Upper lobe of right lung (tissue), 1 donor: ENCODE data around the gene TEX14. TPM values are rescaled to one million over a fixed set of nuclear protein-coding genes. Genes with fewer than 3 reads are reported as not detected.

ENCODE experiments used
- ATAC-seq: fragments of 200-7000 bp; cut with Tn5 transposase; one replicate; pipeline ENCODE4 v1.9.1; 2020; ENCODE audit warnings: mild to moderate bottlenecking, moderate library complexity
- DNase-seq: peaks from one replicate; pipeline ENCODE4 v3.0.0-alpha.2; 2020
- H3K27ac ChIP-seq: fragments of 200-600 bp; one replicate; pipeline ENCODE4 v1.8.0; 2022
- H3K27me3 ChIP-seq: fragments of 200-600 bp; one replicate; pipeline ENCODE4 v1.8.0; 2022; ENCODE audit warnings: mild to moderate bottlenecking
- H3K36me3 ChIP-seq: fragments of 200-600 bp; one replicate; pipeline ENCODE4 v1.8.0; 2022
- H3K4me1 ChIP-seq: fragments of 200-600 bp; one replicate; pipeline ENCODE4 v1.8.0; 2022
- H3K4me3 ChIP-seq: fragments of 200-600 bp; one replicate; pipeline ENCODE4 v1.8.0; 2022; ENCODE audit warnings: mild to moderate bottlenecking
- H3K9me3 ChIP-seq: fragments of 200-600 bp; one replicate; pipeline ENCODE4 v1.8.0; 2022
- intact Hi-C: fragments of 100-400 bp; cut with DNase I; formaldehyde crosslinking; loops from one replicate; pipeline ENCODE4 v1.11.0; 2022
- total RNA-seq: library from RNA; stranded (reverse); fragmentation: NEBNext Ultra II Directional; extraction: Animal tissue kit (Norgen Biotek cat#: 25700); gene quantifications from one replicate; pipeline ENCODE4 v1.2.1, GENCODE V29; 2021
- TF ChIP-seq, protein P1 (sequence below): fragments of 200-600 bp; IDR thresholded peaks from one replicate; pipeline ENCODE4 v1.8.0; 2022; ENCODE audit warnings: antibody characterized with exemption
- donor health status: DM: no; HTN: yes; CAD: no; lungs with severe emphysema.

Gene TEX14
- total RNA-seq, 1 donor from 2014 or later, result 1.3 TPM

DNA sequence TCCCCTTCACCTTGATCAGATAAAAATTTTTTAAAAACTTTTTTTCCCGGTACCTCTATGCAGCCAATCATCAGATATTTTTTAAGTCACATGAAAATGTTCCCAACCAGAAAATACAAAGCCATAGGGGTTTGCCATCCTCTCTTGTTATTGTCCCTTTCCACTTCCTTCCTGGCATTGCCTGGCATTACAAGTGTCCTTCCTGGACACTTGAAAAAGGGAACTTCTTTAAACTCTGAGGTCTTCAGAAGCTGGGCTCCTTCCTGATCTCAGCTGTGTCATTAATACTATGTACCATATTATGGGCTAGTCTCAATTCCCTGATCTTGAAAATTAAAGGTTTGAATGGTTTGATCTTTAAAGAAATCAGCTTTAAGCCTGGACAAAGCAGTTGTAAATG, 64.9 kb downstream of the TEX14 start:
- no peaks in the 10 kb centered on the region for H3K36me3 ChIP-seq
- DNase-seq (no peak), ATAC-seq (peak; percentile 52)
- H3K27me3 ChIP-seq, result no peaks in the 10 kb centered on the region
- H3K27ac ChIP-seq, result no peak overlapping the region
- no peaks in the 10 kb centered on the region for H3K9me3 ChIP-seq
- peaks cover 8% of the 10 kb centered on the region for H3K4me1 ChIP-seq
- TF ChIP-seq, protein P1, sequence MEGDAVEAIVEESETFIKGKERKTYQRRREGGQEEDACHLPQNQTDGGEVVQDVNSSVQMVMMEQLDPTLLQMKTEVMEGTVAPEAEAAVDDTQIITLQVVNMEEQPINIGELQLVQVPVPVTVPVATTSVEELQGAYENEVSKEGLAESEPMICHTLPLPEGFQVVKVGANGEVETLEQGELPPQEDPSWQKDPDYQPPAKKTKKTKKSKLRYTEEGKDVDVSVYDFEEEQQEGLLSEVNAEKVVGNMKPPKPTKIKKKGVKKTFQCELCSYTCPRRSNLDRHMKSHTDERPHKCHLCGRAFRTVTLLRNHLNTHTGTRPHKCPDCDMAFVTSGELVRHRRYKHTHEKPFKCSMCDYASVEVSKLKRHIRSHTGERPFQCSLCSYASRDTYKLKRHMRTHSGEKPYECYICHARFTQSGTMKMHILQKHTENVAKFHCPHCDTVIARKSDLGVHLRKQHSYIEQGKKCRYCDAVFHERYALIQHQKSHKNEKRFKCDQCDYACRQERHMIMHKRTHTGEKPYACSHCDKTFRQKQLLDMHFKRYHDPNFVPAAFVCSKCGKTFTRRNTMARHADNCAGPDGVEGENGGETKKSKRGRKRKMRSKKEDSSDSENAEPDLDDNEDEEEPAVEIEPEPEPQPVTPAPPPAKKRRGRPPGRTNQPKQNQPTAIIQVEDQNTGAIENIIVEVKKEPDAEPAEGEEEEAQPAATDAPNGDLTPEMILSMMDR, result no peak
- no peak overlapping the region for H3K4me3 ChIP-seq
- intact Hi-C loops, result no loop called here

DNA sequence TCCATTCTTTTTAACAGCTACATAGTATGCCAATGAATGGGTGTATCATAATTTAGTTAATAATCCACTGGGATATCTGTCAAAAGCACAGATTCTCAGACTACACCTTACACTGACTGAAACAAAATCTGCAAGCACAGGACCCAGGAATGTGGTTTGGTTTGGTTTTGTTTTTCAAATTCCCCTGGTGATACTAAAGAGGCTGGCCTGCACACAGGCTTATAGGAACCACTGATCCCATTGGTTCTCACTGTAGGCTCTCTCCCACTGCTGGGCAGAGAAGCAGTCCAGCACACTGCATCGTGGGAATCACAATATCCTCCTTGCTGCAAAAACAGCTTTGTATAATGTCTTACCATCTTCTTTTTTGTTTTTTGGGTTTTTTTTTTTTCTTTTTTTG, 67.1 kb downstream of the TEX14 start:
- intact Hi-C loops, result no loop called here
- H3K27me3 ChIP-seq, result no peaks in the 10 kb centered on the region
- no peak for DNase-seq
- H3K9me3 ChIP-seq, result no peaks in the 10 kb centered on the region
- no peaks in the 10 kb centered on the region for H3K36me3 ChIP-seq
- ATAC-seq, result no peak
- H3K4me3 ChIP-seq, result no peak overlapping the region
- TF ChIP-seq, protein P1, result no peak
- peaks cover 5% of the 10 kb centered on the region for H3K4me1 ChIP-seq
- H3K27ac ChIP-seq, result no peak overlapping the region

DNA sequence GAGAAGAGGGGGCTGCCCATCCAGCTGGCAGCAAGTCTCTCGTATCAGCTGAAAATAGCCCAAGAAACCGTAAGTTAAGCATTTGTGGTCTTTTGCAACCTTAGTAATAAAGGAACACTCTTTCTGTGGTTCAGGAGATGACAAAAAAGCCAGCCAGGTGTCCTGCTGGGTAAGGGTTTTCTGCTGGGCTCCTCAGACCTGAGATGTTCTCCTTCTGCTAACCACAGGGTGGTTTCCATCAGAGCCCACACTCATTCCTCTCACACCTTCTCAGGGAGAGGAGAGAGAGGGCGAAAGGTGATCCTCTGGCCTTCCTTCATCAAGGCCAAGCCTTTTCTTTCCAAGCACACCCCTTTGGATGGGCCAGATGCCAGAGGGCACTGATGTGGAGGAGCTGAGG, 70.7 kb downstream of the TEX14 start:
- Histone ChIP-seq H3K4me3 (no peak overlapping the region), H3K9me3 (no peaks in the 10 kb centered on the region), H3K4me1 (no peaks in the 10 kb centered on the region), H3K27ac (no peak overlapping the region), H3K36me3 (no peaks in the 10 kb centered on the region), H3K27me3 (no peaks in the 10 kb centered on the region)
- intact Hi-C loops, result no loop called here
- no peak for DNase-seq
- ATAC-seq, result no peak
- TF ChIP-seq, protein P1, result no peak

DNA sequence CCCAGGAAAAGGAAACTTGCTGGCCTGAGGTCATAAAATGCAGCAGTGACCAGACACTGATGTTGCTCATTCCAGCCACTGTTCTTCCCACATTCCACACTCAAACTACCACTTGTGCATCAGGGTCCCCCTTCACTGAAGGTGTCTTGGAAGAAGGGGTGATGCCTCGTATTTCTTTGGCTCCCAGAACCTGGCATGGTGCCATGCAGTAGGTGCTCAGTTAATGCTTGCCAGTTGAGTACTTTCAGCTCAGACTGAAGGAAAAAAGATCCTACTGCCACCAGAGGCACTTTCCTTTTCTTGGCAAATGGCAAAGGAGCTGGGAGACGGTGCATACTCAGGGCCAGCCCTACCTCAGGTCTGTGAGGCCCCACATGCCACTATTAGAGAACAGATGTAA, 73.5 kb downstream of the TEX14 start:
- Histone ChIP-seq H3K27ac (no peak overlapping the region), H3K4me1 (no peaks in the 10 kb centered on the region), H3K4me3 (no peak overlapping the region), H3K9me3 (no peaks in the 10 kb centered on the region), H3K27me3 (no peaks in the 10 kb centered on the region), H3K36me3 (no peaks in the 10 kb centered on the region)
- TF ChIP-seq, protein P1, result no peak
- ATAC-seq, result no peak
- intact Hi-C loops, result no loop called here
- no peak for DNase-seq

DNA sequence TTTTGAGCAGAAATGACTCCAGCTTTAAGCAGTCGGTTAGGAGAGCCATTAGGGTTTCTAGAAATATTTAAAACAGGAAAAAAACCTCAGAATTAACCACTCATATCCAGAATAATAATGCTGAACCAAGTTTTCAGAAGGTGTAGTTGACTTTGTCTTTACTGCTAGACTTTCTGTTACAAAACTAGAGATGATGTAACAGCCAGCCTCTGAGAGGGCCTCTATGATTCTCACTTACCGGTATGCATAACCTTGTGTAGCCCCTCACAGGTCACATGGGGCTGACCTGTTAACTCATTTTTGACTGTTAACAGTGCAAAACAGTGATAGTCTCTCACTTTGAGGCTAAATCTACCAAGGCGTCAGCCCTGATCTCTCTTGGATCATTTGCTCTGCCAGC, 74.3 kb downstream of the TEX14 start:
- ATAC-seq, result no peak
- intact Hi-C loops, result no loop called here
- Histone ChIP-seq H3K4me3 (no peak overlapping the region), H3K27me3 (no peaks in the 10 kb centered on the region), H3K4me1 (no peaks in the 10 kb centered on the region), H3K9me3 (no peaks in the 10 kb centered on the region), H3K36me3 (no peaks in the 10 kb centered on the region), H3K27ac (no peak overlapping the region)
- TF ChIP-seq, protein P1, result no peak
- DNase-seq, result no peak
